NCI-H1092 (cell line): ENCODE results near the gene BRMS1L.
"Not testable (repeated sequence)": the region's sequence is repeated elsewhere in the genome, so short reads cannot be mapped to it uniquely, and the experiment has no call there.

Experiments used
- DNase-seq: peaks from one replicate; lab custom pipeline; 2025; lab: John Stamatoyannopoulos, UW

Gene BRMS1L

GRCh38 chr14:35826218-35826951 lies at the start of gene BRMS1L:
Gene BRMS1L (plus strand): TSS chr14:35826338. CDS start chr14:35826517, 179 bp downstream.
- peak; percentile 100 for DNase-seq

GRCh38 chr14:35776823-35777222 lies 49.3 kb upstream of the BRMS1L start:
- DNase-seq, result no peak

- not testable (repeated sequence) for DNase-seq
Observed at GRCh38 chr14:35777550-35777949, 48.6 kb upstream of the BRMS1L start.

GRCh38 chr14:35779368-35779767 lies 46.8 kb upstream of the BRMS1L start:
- no peak for DNase-seq

- DNase-seq, result no peak
Observed at GRCh38 chr14:35783699-35784098, 42.4 kb upstream of the BRMS1L start.

- no peak for DNase-seq
Observed at GRCh38 chr14:35786856-35787255, 39.3 kb upstream of the BRMS1L start.

GRCh38 chr14:35789651-35790050 lies 36.5 kb upstream of the BRMS1L start:
- no peak for DNase-seq

- DNase-seq, result no peak
Observed at GRCh38 chr14:35797796-35798195, 28.3 kb upstream of the BRMS1L start.

GRCh38 chr14:35806006-35806907 lies 19.9 kb upstream of the BRMS1L start:
- no peak for DNase-seq

- DNase-seq, result no peak
Observed at GRCh38 chr14:35807131-35807961, 18.8 kb upstream of the BRMS1L start.

- no peak for DNase-seq
Observed at GRCh38 chr14:35808076-35808637, 18.0 kb upstream of the BRMS1L start.

- peak; percentile 97 for DNase-seq
Observed at GRCh38 chr14:35808638-35809563, 17.2 kb upstream of the BRMS1L start, which contains the start of gene RALGAPA1. Gene RALGAPA1 (minus strand): TSS chr14:35809295. CDS start chr14:35808835, 460 bp downstream.

GRCh38 chr14:35809597-35809996 lies 16.5 kb upstream of the BRMS1L start:
- DNase-seq, result no peak

- no peak for DNase-seq
Observed at GRCh38 chr14:35810963-35811362, 15.2 kb upstream of the BRMS1L start.

- DNase-seq, result peak; percentile 69
Observed at GRCh38 chr14:35814371-35815005, 11.7 kb upstream of the BRMS1L start.

GRCh38 chr14:35818346-35819115 lies 7.6 kb upstream of the BRMS1L start:
- DNase-seq, result peak; percentile 7

GRCh38 chr14:35819591-35820540 lies 6.3 kb upstream of the BRMS1L start:
- DNase-seq, result no peak
